CD14-positive monocyte (primary cell): ENCODE data around the gene PPM1G. TPM values are rescaled to one million over a fixed set of nuclear protein-coding genes. Genes with fewer than 3 reads are reported as not detected.

Experiments used
- DNase-seq, 3 donors: peaks; one replicate each; pipeline ENCODE4 v3.0.0-alpha.2; 2011 to 2022
- H2AFZ ChIP-seq: 2 replicates; pipeline ENCODE4 v1.6.0; 2012; ENCODE audit warnings: mild to moderate bottlenecking, low read depth, low read length, inconsistent platforms; ENCODE audit not compliant: insufficient read depth, poor library complexity, severe bottlenecking
- H3K27ac ChIP-seq, 2 donors: 1 replicate in 1 of 2; 2 replicates in 1 of 2; pipeline ENCODE4 v1.5.1; 2012 to 2013; ENCODE audit warnings: low read length in 2 of 2, control low read depth in 1 of 2, inconsistent platforms in 1 of 2, low read depth in 1 of 2, mild to moderate bottlenecking in 1 of 2
- H3K27me3 ChIP-seq, 2 donors: one replicate each; pipeline versions ENCODE4 v1.6.0 to v1.6.1; 2011 to 2013; ENCODE audit warnings: low read length in 2 of 2; ENCODE audit not compliant: control insufficient read depth in 2 of 2, insufficient read depth in 2 of 2
- H3K36me3 ChIP-seq, 2 donors: replicated peaks in 1 of 2; 1 replicate in 1 of 2; 2 replicates in 1 of 2; pipeline versions ENCODE4 v1.5.1 to v1.6.1; 2012 to 2013; ENCODE audit warnings: low read length in 2 of 2, control low read depth in 1 of 2, inconsistent platforms in 1 of 2, mild to moderate bottlenecking in 1 of 2; ENCODE audit not compliant: insufficient read depth in 2 of 2, control insufficient read depth in 1 of 2
- H3K4me1 ChIP-seq, 2 donors: 1 replicate in 1 of 2; 2 replicates in 1 of 2; pipeline versions ENCODE4 v1.5.1 to v1.6.1; 2012 to 2013; ENCODE audit warnings: low read length in 2 of 2, control low read depth in 1 of 2, inconsistent platforms in 1 of 2, mild to moderate bottlenecking in 1 of 2, moderate library complexity in 1 of 2; ENCODE audit not compliant: insufficient read depth in 2 of 2, control insufficient read depth in 1 of 2
- H3K4me2 ChIP-seq: replicated peaks from 2 replicates; pipeline ENCODE3; 2012; ENCODE audit warnings: low read length, moderate library complexity, mild to moderate bottlenecking; ENCODE audit not compliant: poor library complexity, severe bottlenecking; ENCODE audit errors: extremely low read depth
- H3K4me3 ChIP-seq, 3 experiments: fragments of 200-600 bp in 1 of 3; sonication (generic) in 1 of 3; replicated peaks in 1 of 3; 1 replicate in 2 of 3; 2 replicates in 1 of 3; pipeline ENCODE4 v1.5.1; 2011 to 2013; ENCODE audit warnings: low read length in 3 of 3, mild to moderate bottlenecking in 3 of 3, control low read depth in 2 of 3, low read depth in 2 of 3, inconsistent platforms in 1 of 3, moderate library complexity in 1 of 3
- H3K79me2 ChIP-seq: 2 replicates; pipeline ENCODE4 v1.6.0; 2012; ENCODE audit warnings: mild to moderate bottlenecking, control low read depth, inconsistent platforms, low read length, moderate library complexity; ENCODE audit not compliant: insufficient read depth
- H3K9ac ChIP-seq: 2 replicates; pipeline ENCODE4 v1.6.0; 2017; ENCODE audit warnings: low read length, mild to moderate bottlenecking; ENCODE audit not compliant: insufficient read depth, poor library complexity, severe bottlenecking
- H3K9me3 ChIP-seq, 2 donors: replicated peaks in 1 of 2; 1 replicate in 1 of 2; 2 replicates in 1 of 2; pipeline versions ENCODE4 v1.5.1 to v1.6.1; 2012 to 2013; ENCODE audit warnings: low read length in 2 of 2, control low read depth in 1 of 2; ENCODE audit not compliant: control insufficient read depth in 1 of 2, insufficient read depth in 1 of 2
- H4K20me1 ChIP-seq: 2 replicates; pipeline ENCODE4 v1.6.0; 2012; ENCODE audit warnings: mild to moderate bottlenecking, low read length, control low read depth, moderate library complexity; ENCODE audit not compliant: insufficient read depth
- H3K27ac Mint-ChIP-seq, 7 donors: one replicate each; pipeline ENCODE4 v1.8.0; 2020; ENCODE audit warnings: mild to moderate bottlenecking in 7 of 7, mixed read lengths in 7 of 7, moderate library complexity in 6 of 7, inconsistent platforms in 2 of 7
- H3K27me3 Mint-ChIP-seq, 3 donors: one replicate each; pipeline ENCODE4 v1.8.0; 2021 to 2022; ENCODE audit warnings: low read depth in 3 of 3, mild to moderate bottlenecking in 3 of 3, mixed read lengths in 3 of 3, moderate library complexity in 3 of 3, inconsistent platforms in 1 of 3
- H3K36me3 Mint-ChIP-seq, 2 donors: one replicate each; pipeline ENCODE4 v1.8.0; 2020; ENCODE audit warnings: mixed read lengths in 2 of 2, inconsistent platforms in 1 of 2, mild to moderate bottlenecking in 1 of 2
- H3K4me1 Mint-ChIP-seq: one replicate; pipeline ENCODE4 v1.8.0; 2020; ENCODE audit warnings: mild to moderate bottlenecking, mixed read lengths
- H3K4me3 Mint-ChIP-seq, 2 donors: one replicate each; pipeline ENCODE4 v1.8.0; 2020; ENCODE audit warnings: mild to moderate bottlenecking in 2 of 2, mixed read lengths in 2 of 2, moderate library complexity in 1 of 2
- H3K9me3 Mint-ChIP-seq, 7 donors: one replicate each; pipeline ENCODE4 v1.8.0; 2020 to 2022; ENCODE audit warnings: mixed read lengths in 7 of 7, mild to moderate bottlenecking in 6 of 7, moderate library complexity in 6 of 7, inconsistent platforms in 2 of 7
- CTCF ChIP-seq: fragments of 200-600 bp; IDR thresholded peaks from one replicate; pipeline ENCODE4 v1.8.0; 2022; ENCODE audit warnings: antibody characterized with exemption, mild to moderate bottlenecking
- WGBS: methylation state at CpG from one replicate; pipeline ENCODE4 v1.1.5; 2013; ENCODE audit warnings: missing lambda C conversion rate; ENCODE audit not compliant: insufficient coverage; 5-methylcytosine and 5-hydroxymethylcytosine counted together
- intact Hi-C, 2 donors: fragments of 100-400 bp; cut with micrococcal nuclease; formaldehyde crosslinking; loops; one replicate each; pipeline versions ENCODE4 v1.15.0 to v1.15.1; 2023
- polyA plus RNA-seq, 3 donors: library from polyadenylated mRNA; depleted of rRNA in 1 of 3; unstranded in 2 of 3; stranded (reverse) in 1 of 3; fragments of 300-500 nt in 2 of 3; fragments of >200 nt in 1 of 3; fragmentation: Illumina TruSeq in 2 of 3; gene quantifications; 1 replicate in 2 of 3; 2 replicates in 1 of 3; pipeline ENCODE4 v1.2.3, GENCODE V29; 2012 to 2021

PPM1G gene
- polyA plus RNA-seq, 3 donors = 31.9 to 54.3 (median 47.3) TPM

DNA sequence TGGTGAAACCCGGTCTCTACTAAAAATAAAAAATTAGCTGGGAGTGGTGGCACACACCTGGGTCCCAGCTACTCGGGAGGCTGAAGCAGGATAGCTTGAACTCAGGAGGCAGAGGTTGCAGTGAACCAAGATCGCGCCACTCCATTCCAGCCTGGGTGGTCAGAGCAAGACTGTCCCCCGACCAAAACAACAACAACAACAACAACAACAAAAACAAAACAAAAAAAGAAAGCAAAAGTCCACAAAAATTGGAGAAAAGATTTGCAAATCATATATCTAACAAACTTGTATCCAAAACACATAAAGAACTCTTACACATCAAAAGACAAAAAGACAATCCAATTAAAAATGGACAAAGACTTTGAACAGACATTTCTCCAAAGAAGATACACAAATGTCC is 10.4 kb downstream of the PPM1G start:
- Histone ChIP-seq H3K79me2 (peaks cover 100% of the 10 kb centered on the region), H3K4me3 (no peak overlapping the region), H3K4me2 (no peak overlapping the region), H3K27ac (no peak overlapping the region), H3K36me3 (peaks cover 3 to 22% of the 10 kb centered on the region in 2 donors), H3K4me1 (no peaks in the 10 kb centered on the region), H3K27me3 (no peaks in the 10 kb centered on the region), H3K9me3 (no peaks in the 10 kb centered on the region), H4K20me1 (peaks cover 56% of the 10 kb centered on the region), H3K9ac (no peak overlapping the region), H2AFZ (no peak overlapping the region)
- WGBS = 100% methylated on average over 3 of the region's 5 CpGs
- peaks cover 0 to 2% (median 2%) of the 10 kb centered on the region in 3 donors for H3K27me3 Mint-ChIP-seq
- peak overlapping the region in 3 of 7 donors; percentile 7 to 78 (median 65) for H3K27ac Mint-ChIP-seq
- peaks cover 11 to 38% of the 10 kb centered on the region in 2 donors for H3K36me3 Mint-ChIP-seq
- no peaks in the 10 kb centered on the region for H3K9me3 Mint-ChIP-seq
- no peak overlapping the region for H3K4me3 Mint-ChIP-seq
- TF ChIP-seq CTCF = no peak
- intact Hi-C loops = no loop called here
- no peak for DNase-seq
- H3K4me1 Mint-ChIP-seq = peaks cover 2% of the 10 kb centered on the region

- Mint-ChIP-seq H3K9me3 (no peaks in the 10 kb centered on the region), H3K27me3 (no peaks in the 10 kb centered on the region), H3K4me1 (no peaks in the 10 kb centered on the region), H3K36me3 (peaks cover 15 to 41% of the 10 kb centered on the region in 2 donors), H3K27ac (peak overlapping the region in 1 of 7 donors; percentile 36), H3K4me3 (no peak overlapping the region)
- Histone ChIP-seq H3K27me3 (no peaks in the 10 kb centered on the region), H3K9ac (no peak overlapping the region), H3K36me3 (peaks cover 7 to 28% of the 10 kb centered on the region in 2 donors), H3K4me3 (no peak overlapping the region), H3K4me2 (no peak overlapping the region), H2AFZ (no peak overlapping the region), H4K20me1 (peaks cover 26% of the 10 kb centered on the region), H3K79me2 (peaks cover 99% of the 10 kb centered on the region), H3K27ac (no peak overlapping the region), H3K9me3 (no peaks in the 10 kb centered on the region), H3K4me1 (no peaks in the 10 kb centered on the region)
- no peak for TF ChIP-seq CTCF
- WGBS = 98% methylated on average over 25 of the region's 33 CpGs
- DNase-seq = no peak
- intact Hi-C loops = no loop called here
These were observed 16.2 kb downstream of the PPM1G start for GRCh38 chr2:27393225-27393624.
